GM12864 (cell line): ENCODE measurements around the gene KCNAB1.

Experiments
- DNase-seq: peaks from one replicate; pipeline ENCODE4 v3.0.0-alpha.2; 2011; ENCODE audit warnings: low read depth
- H3K4me3 ChIP-seq: 2 replicates; pipeline ENCODE4 v1.5.1; 2011; ENCODE audit warnings: mild to moderate bottlenecking, low read depth, low read length, control low read depth
- TF ChIP-seq, protein P1 (sequence below): IDR thresholded peaks from 2 replicates; pipeline ENCODE4 v1.5.1; 2011; ENCODE audit warnings: low read depth, mild to moderate bottlenecking, moderate library complexity, low read length, control low read depth, inconsistent platforms; ENCODE audit errors: missing control alignments

The KCNAB1 gene

GRCh38 chr3:156533205-156533604 is 412.8 kb downstream of the KCNAB1 start:
- TF ChIP-seq, protein P1, sequence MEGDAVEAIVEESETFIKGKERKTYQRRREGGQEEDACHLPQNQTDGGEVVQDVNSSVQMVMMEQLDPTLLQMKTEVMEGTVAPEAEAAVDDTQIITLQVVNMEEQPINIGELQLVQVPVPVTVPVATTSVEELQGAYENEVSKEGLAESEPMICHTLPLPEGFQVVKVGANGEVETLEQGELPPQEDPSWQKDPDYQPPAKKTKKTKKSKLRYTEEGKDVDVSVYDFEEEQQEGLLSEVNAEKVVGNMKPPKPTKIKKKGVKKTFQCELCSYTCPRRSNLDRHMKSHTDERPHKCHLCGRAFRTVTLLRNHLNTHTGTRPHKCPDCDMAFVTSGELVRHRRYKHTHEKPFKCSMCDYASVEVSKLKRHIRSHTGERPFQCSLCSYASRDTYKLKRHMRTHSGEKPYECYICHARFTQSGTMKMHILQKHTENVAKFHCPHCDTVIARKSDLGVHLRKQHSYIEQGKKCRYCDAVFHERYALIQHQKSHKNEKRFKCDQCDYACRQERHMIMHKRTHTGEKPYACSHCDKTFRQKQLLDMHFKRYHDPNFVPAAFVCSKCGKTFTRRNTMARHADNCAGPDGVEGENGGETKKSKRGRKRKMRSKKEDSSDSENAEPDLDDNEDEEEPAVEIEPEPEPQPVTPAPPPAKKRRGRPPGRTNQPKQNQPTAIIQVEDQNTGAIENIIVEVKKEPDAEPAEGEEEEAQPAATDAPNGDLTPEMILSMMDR = no peak
- H3K4me3 ChIP-seq = no peak overlapping the region
- no peak for DNase-seq

DNA sequence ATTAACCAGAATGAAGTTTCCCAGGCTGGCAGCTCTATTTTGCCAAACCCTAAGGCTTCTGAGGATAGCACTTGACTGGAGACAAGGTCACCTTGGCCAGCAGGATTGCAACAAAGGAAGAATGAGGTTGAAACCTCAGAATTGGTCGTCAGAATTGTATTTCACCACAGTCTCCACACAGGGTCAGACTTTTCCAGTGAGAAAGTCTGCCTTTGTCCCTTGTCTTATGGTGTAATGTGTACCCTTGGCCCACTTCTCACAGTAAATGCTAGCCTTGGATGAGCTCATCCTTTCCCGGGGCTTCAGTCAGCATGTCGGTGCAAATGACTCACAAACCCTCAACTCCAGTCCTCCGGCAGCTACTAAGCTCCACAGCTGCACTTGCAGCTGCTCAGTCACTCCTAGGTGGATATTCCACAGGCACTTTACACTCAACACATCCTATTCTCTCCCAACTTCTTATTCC is 414.8 kb downstream of the KCNAB1 start:
- TF ChIP-seq, protein P1 = no peak

GRCh38 chr3:156535798-156536197 is 415.4 kb downstream of the KCNAB1 start:
- DNase-seq = no peak
- no peak overlapping the region for H3K4me3 ChIP-seq
- TF ChIP-seq, protein P1 = no peak

More for the DNA sequence above, 414.8 kb downstream of the KCNAB1 start:
- no peak for DNase-seq
- no peak overlapping the region for H3K4me3 ChIP-seq

DNA sequence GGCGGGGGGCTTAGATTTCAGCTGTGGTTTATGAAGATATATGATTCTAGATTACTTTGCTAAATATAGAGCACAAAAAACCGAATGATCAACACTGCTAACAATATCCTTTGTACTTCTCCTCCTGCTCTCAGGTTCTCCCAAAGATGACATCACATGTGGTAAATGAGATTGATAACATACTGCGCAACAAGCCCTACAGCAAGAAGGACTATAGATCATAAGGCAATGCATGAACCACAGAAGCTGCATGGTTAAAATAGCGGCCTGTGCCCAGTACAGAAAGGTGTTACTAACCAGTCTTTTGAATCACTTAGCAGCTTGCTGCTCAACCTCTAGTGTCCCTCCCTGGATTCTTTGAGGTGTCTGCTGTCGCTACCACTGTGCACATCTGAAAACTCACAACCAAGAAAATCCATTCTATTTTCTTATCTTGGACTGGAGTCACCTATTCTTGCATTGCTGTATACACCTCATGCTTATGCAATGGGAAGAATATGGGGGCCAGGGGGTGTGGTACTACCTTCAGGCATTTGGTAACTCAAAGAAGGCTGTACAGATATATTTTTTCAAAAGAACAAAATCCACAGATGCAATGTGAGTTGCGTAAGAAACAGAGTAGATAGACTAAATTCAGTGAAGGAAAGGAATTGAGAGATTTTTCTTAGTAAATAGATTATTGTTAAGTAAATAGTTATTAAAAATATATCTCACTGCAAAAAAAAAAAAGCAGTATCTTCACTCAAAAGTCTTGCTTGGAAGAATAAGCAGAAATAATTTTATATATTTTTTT is 416.3 kb downstream of the KCNAB1 start:
- no peak overlapping the region for H3K4me3 ChIP-seq
- TF ChIP-seq, protein P1 = no peak
- DNase-seq = no peak

- TF ChIP-seq, protein P1 = no peak
- H3K4me3 ChIP-seq = no peak overlapping the region
- DNase-seq = no peak
These were observed 418.7 kb downstream of the KCNAB1 start for GRCh38 chr3:156539051-156539450.

DNA sequence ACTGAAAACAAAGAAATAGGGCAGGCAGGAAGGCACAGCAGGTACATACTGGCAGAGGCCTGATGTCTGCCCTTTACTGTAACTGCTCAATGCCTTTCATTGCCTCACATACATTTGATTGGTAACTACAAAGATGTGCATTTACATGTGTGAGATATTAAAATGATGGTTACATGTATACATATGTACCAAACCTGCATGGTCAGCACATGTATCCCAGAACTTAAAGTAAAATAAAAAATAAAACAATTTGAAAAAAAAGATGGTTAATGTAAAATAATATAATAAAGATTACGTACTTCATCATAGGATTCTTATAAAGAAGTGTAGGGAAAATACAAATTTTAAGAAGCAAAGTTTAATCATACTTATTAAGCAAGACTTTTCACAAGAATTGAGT is 419.4 kb downstream of the KCNAB1 start:
- DNase-seq = no peak
- H3K4me3 ChIP-seq = no peak overlapping the region
- TF ChIP-seq, protein P1 = no peak
